ENCODE data around the gene STK24. TPM values are rescaled to one million over a fixed set of nuclear protein-coding genes. Genes with fewer than 3 reads are reported as not detected.

STK24 gene
- polyA plus RNA-seq, 1 of the 3 experiments (the other 2 are of a cell fraction), result 30.5 TPM

DNA sequence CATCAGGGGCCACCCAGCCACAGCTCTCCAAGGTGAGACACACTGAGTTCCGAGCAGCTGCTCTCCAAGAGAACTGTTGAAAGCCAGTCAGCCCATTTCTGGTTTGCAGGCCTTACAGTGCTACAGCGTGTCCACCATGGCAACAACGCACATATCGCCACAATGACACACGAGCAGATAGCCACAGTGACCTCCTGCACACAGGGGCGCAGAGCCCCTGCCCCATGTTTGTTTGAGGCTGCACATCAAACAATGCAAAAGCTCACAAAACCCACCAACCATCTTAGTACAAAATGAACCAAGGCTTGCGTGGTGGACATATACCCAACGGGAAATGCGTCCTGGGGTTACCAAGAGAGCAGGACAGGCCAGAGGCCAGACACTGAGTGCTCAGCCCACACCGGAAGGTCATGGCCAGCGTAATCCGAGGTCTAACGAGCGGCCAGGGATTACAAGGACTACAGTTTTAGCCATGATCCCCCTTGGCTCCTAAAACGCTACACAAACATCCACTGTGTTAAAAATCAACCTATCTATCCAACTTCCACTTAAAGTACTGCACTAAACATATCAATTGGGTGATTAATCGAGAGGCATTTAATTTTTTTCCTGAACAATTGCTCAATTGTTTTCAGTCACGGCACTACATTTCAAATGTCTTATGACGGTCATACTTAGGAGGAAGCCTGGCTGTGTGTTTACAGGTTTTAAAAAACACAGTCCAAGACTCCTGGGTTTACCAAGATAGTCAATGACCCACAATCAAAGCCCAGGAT is 56.0 kb downstream of the STK24 start:
- CTCF ChIA-PET, result interaction anchor here (1.1 to 1.9 kb wide), 3 partner anchors 9 to 73 kb away, joined by 3 to 4 read pairs (median 3); no protein-coding TSS in a partner anchor
- peaks cover 0 to 30% of the 10 kb centered on the region in 2 experiments; a peak in 1 of 4 replicates for H3K4me1 ChIP-seq (ENCODE audit: control insufficient read depth in 1 of 2, insufficient read depth in 2 of 2, low read depth in 1 of 2, low read length in 1 of 2)
- POLR2A ChIA-PET, result no interaction called here
- no peaks in the 10 kb centered on the region for H3K9me3 ChIP-seq
- H4K20me1 ChIP-seq (ENCODE audit: insufficient read depth), result peaks cover 70% of the 10 kb centered on the region
- H3K36me3 ChIP-seq (replicated peaks in 1 of 2; ENCODE audit: control insufficient read depth in 1 of 2, insufficient read depth in 2 of 2, low read length in 1 of 2), result peaks cover 10 to 23% of the 10 kb centered on the region in 2 experiments
- H3F3A ChIP-seq (replicated peaks; ENCODE audit: insufficient read depth), result peaks cover under 1% of the 10 kb centered on the region
- H3K4me3 ChIP-seq (ENCODE audit: low read depth in 2 of 2, low read length in 1 of 2), result no peak overlapping the region
- H3K79me2 ChIP-seq (ENCODE audit: insufficient read depth), result peaks cover 84% of the 10 kb centered on the region
- no peak for DNase-seq
- 93% methylated on average over 18 of the region's 18 CpGs for WGBS (ENCODE audit: low lambda C conversion rate)
- H3K9ac ChIP-seq, result no peak overlapping the region
- no peaks in the 10 kb centered on the region for H3K9me2 ChIP-seq
- no peak overlapping the region for H2AFZ ChIP-seq (ENCODE audit: low read depth)
- no peak overlapping the region for H3K4me2 ChIP-seq
- H3K27ac ChIP-seq (ENCODE audit: low read depth in 2 of 2, low read length in 1 of 2), result no peak overlapping the region
- H3K27me3 ChIP-seq (ENCODE audit: insufficient read depth), result no peaks in the 10 kb centered on the region
- no peak for TF ChIP-seq GATA2 (CRISPR knock-in tag; IDR thresholded peaks at IDR 0.05)
- TF ChIP-seq, protein P1, sequence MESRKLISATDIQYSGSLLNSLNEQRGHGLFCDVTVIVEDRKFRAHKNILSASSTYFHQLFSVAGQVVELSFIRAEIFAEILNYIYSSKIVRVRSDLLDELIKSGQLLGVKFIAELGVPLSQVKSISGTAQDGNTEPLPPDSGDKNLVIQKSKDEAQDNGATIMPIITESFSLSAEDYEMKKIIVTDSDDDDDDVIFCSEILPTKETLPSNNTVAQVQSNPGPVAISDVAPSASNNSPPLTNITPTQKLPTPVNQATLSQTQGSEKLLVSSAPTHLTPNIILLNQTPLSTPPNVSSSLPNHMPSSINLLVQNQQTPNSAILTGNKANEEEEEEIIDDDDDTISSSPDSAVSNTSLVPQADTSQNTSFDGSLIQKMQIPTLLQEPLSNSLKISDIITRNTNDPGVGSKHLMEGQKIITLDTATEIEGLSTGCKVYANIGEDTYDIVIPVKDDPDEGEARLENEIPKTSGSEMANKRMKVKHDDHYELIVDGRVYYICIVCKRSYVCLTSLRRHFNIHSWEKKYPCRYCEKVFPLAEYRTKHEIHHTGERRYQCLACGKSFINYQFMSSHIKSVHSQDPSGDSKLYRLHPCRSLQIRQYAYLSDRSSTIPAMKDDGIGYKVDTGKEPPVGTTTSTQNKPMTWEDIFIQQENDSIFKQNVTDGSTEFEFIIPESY (IDR thresholded peaks at IDR 0.05; ENCODE audit: borderline replicate concordance, low read depth), result no peak

GRCh38 chr13:98519976-98520375 is 56.9 kb downstream of the STK24 start:
- H3K27ac ChIP-seq (ENCODE audit: low read depth in 2 of 2, low read length in 1 of 2), result no peak overlapping the region
- ChIA-PET CTCF (interaction anchor here (1.2 to 1.9 kb wide), 2 partner anchors 11 to 72 kb away, joined by 3 to 4 read pairs; no protein-coding TSS in a partner anchor), POLR2A (interaction anchor here (0.7 kb wide), 1 partner anchor 12 kb away, joined by 4 read pairs; no protein-coding TSS in a partner anchor)
- H3K79me2 ChIP-seq (ENCODE audit: insufficient read depth), result peaks cover 84% of the 10 kb centered on the region
- no peak overlapping the region for H3K4me3 ChIP-seq (ENCODE audit: low read depth in 2 of 2, low read length in 1 of 2)
- no peak overlapping the region for H3K9ac ChIP-seq
- no peak overlapping the region for H2AFZ ChIP-seq (ENCODE audit: low read depth)
- H3K4me1 ChIP-seq (ENCODE audit: control insufficient read depth in 1 of 2, insufficient read depth in 2 of 2, low read depth in 1 of 2, low read length in 1 of 2), result peaks cover 0 to 24% of the 10 kb centered on the region in 2 experiments; a peak in 1 of 4 replicates
- H3F3A ChIP-seq (replicated peaks; ENCODE audit: insufficient read depth), result peaks cover 5% of the 10 kb centered on the region
- peaks cover 10 to 23% of the 10 kb centered on the region in 2 experiments for H3K36me3 ChIP-seq (replicated peaks in 1 of 2; ENCODE audit: control insufficient read depth in 1 of 2, insufficient read depth in 2 of 2, low read length in 1 of 2)
- no peaks in the 10 kb centered on the region for H3K9me2 ChIP-seq
- H4K20me1 ChIP-seq (ENCODE audit: insufficient read depth), result peaks cover 61% of the 10 kb centered on the region
- H3K9me3 ChIP-seq, result no peaks in the 10 kb centered on the region
- TF ChIP-seq, protein P1 (IDR thresholded peaks at IDR 0.05; ENCODE audit: borderline replicate concordance, low read depth), result no peak
- TF ChIP-seq YY1 (IDR thresholded peaks at IDR 0.05; ENCODE audit: low read depth) (no peak), USF1 (IDR thresholded peaks at IDR 0.05; ENCODE audit: borderline replicate concordance, low read depth) (no peak), RFX5 (IDR thresholded peaks at IDR 0.05; ENCODE audit: low read length) (no peak), SIN3A (IDR thresholded peaks at IDR 0.05; ENCODE audit: borderline replicate concordance, low read depth, low read length) (no peak), TAF1 (IDR thresholded peaks at IDR 0.05; ENCODE audit: borderline replicate concordance, low read depth, low read length) (no peak), MEF2A (IDR thresholded peaks at IDR 0.05; ENCODE audit: borderline replicate concordance, low read depth) (no peak), PBX3 (IDR thresholded peaks at IDR 0.05) (no peak), POLR2AphosphoS5 (IDR thresholded peaks at IDR 0.05; ENCODE audit: low read depth, low read length) (no peak), JUND (IDR thresholded peaks at IDR 0.05) (no peak), TCF12 (IDR thresholded peaks at IDR 0.05) (no peak), RCOR1 (IDR thresholded peaks at IDR 0.05; ENCODE audit: low read length) (no peak), RAD21 (IDR thresholded peaks at IDR 0.05; ENCODE audit: low read length) (no peak), EZH2phosphoT487 (IDR thresholded peaks at IDR 0.05; ENCODE audit: borderline replicate concordance, low read depth) (no peak), GABPA (IDR thresholded peaks at IDR 0.05; ENCODE audit: low read depth) (no peak), RXRA (IDR thresholded peaks at IDR 0.05; ENCODE audit: borderline replicate concordance, low read depth) (no peak), IRF3 (IDR thresholded peaks at IDR 0.05; ENCODE audit: low read depth, low read length) (no peak), FOXJ3 (CRISPR knock-in tag; IDR thresholded peaks at IDR 0.05) (no peak)
- TF ChIP-seq, protein P2, sequence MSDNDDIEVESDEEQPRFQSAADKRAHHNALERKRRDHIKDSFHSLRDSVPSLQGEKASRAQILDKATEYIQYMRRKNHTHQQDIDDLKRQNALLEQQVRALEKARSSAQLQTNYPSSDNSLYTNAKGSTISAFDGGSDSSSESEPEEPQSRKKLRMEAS (IDR thresholded peaks at IDR 0.05; ENCODE audit: low read depth), result no peak
- DNase-seq, result no peak
- 93% methylated on average over 4 of the region's 4 CpGs for WGBS (ENCODE audit: low lambda C conversion rate)
- no peaks in the 10 kb centered on the region for H3K27me3 ChIP-seq (ENCODE audit: insufficient read depth)
- no peak overlapping the region for H3K4me2 ChIP-seq
